Aorta (tissue), 5 donors: ENCODE data around the gene VPS35. TPM values are rescaled to one million over a fixed set of nuclear protein-coding genes. Genes with fewer than 3 reads are reported as not detected.
"Not testable (repeated sequence)": the region's sequence is repeated elsewhere in the genome, so short reads cannot be mapped to it uniquely, and the experiment has no call there.

Experiments used
- ATAC-seq: fragments of 200-7000 bp; cut with Tn5 transposase; one replicate; pipeline ENCODE4 v1.9.1; 2022; ENCODE audit warnings: moderate library complexity; ENCODE audit not compliant: low FRiP score
- DNase-seq, 2 donors: peaks; one replicate each; pipeline ENCODE4 v3.0.0-alpha.2; 2020
- H3K27ac ChIP-seq, 2 donors: one replicate each; pipeline ENCODE4 v1.5.1; 2013; ENCODE audit warnings: low read length in 2 of 2, mild to moderate bottlenecking in 2 of 2, moderate library complexity in 2 of 2, control low read depth in 1 of 2, inconsistent platforms in 1 of 2, low read depth in 1 of 2
- H3K27me3 ChIP-seq, 2 donors: one replicate each; pipeline ENCODE4 v1.6.1; 2013; ENCODE audit warnings: control low read depth in 1 of 2, low read length in 1 of 2, mild to moderate bottlenecking in 1 of 2, moderate library complexity in 1 of 2; ENCODE audit not compliant: insufficient read depth in 2 of 2, control insufficient read depth in 1 of 2
- H3K36me3 ChIP-seq, 2 donors: one replicate each; pipeline ENCODE4 v1.6.1; 2013; ENCODE audit warnings: control low read depth in 1 of 2, low read length in 1 of 2, mild to moderate bottlenecking in 1 of 2; ENCODE audit not compliant: insufficient read depth in 2 of 2, control insufficient read depth in 1 of 2
- H3K4me1 ChIP-seq, 2 donors: one replicate each; pipeline ENCODE4 v1.6.1; 2013; ENCODE audit warnings: low read length in 2 of 2, control low read depth in 1 of 2, mild to moderate bottlenecking in 1 of 2, moderate library complexity in 1 of 2; ENCODE audit not compliant: insufficient read depth in 2 of 2, control insufficient read depth in 1 of 2
- H3K4me3 ChIP-seq, 2 donors: one replicate each; pipeline ENCODE4 v1.5.1; 2013; ENCODE audit warnings: low read length in 2 of 2, control low read depth in 1 of 2, mild to moderate bottlenecking in 1 of 2
- H3K9me3 ChIP-seq: one replicate; pipeline ENCODE4 v1.6.1; 2013; ENCODE audit warnings: mild to moderate bottlenecking, low read length; ENCODE audit not compliant: control insufficient read depth
- WGBS, 2 donors: extraction: QIAGEN DNeasy Blood & Tissue Kit; methylation state at CpG; one replicate each; pipeline ENCODE4 v1.1.7; 2013; 5-methylcytosine and 5-hydroxymethylcytosine counted together
- intact Hi-C, 2 donors: fragments of 100-400 bp; cut with DNase I; formaldehyde crosslinking; loops; one replicate each; pipeline versions ENCODE4 v1.14.2 to v1.15.0; 2022
- polyA plus RNA-seq, 2 donors: library from polyadenylated mRNA; stranded (reverse); fragments of 200-250 nt; gene quantifications; one replicate each; pipeline ENCODE4 v1.2.3, GENCODE V29; 2013
- total RNA-seq, 2 donors: library from RNA; stranded (reverse); fragmentation: NEBNext Ultra II Directional; extraction: Animal tissue kit (Norgen Biotek cat#: 25700); gene quantifications; one replicate each; pipeline ENCODE4 v1.2.1, GENCODE V29; 2021
- donor health status: healthy with polysubstance abuse.
- donor health status: Bipolar disorder and iron deficiency.
- donor health status: DM: no; HTN: no; CAD: no.
- donor health status: DM: no; HTN: no; CAD: no.
- donor health status: DM: yes; HTN: yes; CAD: no.

The VPS35 gene
- total and polyA plus RNA-seq, 4 donors, result 27.5 to 79.5 (median 40.5) TPM

DNA sequence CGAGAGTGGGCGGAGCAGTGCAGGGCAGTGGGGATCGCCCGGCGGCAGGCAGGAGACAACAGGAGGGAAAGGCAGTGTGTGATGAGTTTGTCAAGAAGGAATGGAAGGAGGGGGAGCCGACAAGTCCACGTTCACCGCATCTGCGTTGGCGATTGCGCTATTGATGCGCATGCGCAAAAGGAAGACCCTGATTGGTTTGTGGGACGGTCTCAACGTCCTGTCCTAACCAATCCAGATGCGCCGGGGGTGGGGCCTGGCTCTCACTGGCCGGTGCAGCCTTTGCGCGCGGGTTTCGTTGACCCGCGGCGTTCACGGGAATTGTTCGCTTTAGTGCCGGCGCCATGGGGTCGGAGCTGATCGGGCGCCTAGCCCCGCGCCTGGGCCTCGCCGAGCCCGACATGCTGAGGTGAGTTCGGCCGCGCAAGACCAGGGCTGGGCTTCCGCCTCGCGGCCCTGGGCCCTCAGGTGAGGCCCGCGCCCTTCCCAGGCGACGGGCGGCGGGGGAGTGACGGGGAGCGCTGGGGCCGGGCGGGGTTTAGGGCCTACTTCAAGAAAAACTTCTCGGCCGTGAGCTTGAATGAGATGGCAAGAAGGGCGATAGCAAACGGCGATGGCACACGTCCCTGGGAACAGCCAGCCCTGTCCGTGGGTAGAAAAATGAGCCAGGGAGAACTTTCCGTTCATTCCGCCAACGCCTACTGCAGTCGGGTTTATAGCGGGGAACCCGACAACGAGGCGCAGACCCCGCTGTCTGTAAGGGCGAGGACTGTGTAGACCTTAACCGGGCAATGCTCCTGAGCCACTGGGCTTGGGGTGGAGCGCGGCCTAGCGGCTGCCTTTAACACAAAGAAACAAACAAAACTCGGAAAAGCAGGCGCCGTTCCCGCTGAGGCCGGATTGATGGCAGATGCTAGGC lies 645 bp upstream of the VPS35 start, which contains the start of gene ORC6:
Gene ORC6, plus strand, starts transcription at position 295 of the 916 bp plus-strand sequence. Its CDS starts 47 bp downstream, at position 342.
- Histone ChIP-seq H3K36me3 (no peaks in the 10 kb centered on the region), H3K9me3 (no peaks in the 10 kb centered on the region), H3K27me3 (no peaks in the 10 kb centered on the region), H3K4me3 (peak within 1 kb of the TSS; percentile 64 to 85), H3K27ac (peak within 1 kb of the TSS in 1 of 2 donors; percentile 96), H3K4me1 (peaks cover 0 to 2% of the 10 kb centered on the region in 2 donors)
- peak; percentile 99 for DNase-seq
- intact Hi-C loops, result loop anchor here (5.0 to 10.0 kb wide), 4 partner anchors 135 to 283 kb away; partner anchors contain the start of genes GPT2 (in 2 of the 2) and DNAJA2 (in 1 of the 2)
- ATAC-seq, result peak; percentile 97
- WGBS, 2 donors, result 0% methylated on average over 79 of the region's 79 CpGs

DNA sequence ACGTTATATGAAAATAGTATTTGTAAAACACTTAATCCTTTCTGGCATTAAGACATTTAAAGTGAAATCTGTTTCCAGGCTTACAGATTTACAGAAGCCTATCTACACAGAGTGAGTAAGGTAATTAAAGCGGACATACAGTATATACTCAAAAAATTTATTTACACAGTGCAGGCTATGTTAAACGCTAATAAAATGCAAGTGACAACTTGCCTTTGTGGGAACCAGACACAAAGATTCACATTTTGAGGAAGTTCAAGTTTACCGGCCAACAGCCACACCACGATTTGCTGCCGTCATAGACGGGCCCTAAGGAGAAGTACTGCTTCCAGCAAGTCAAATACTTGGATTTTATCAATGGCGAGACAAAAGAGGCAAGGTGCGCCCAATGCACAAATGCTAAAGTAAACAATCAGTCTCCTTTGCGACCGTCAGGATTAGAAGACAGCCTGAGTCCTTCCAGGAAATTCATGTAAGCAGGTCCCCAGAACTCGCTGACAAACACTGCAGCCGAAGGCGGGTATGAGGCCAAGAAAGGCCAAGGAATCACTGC lies 801 bp downstream of the VPS35 start:
- peak in 1 of 2 donors; percentile 71 for DNase-seq
- intact Hi-C loops, result loop anchor here (5.0 to 10.0 kb wide), 3 partner anchors 194 to 284 kb away; partner anchors contain the start of genes GPT2 (in 2 of the 2) and DNAJA2 (in 1 of the 2)
- Histone ChIP-seq H3K36me3 (no peaks in the 10 kb centered on the region), H3K9me3 (no peaks in the 10 kb centered on the region), H3K4me3 (peak overlapping the region; percentile 64 to 85), H3K27ac (no peak overlapping the region), H3K27me3 (no peaks in the 10 kb centered on the region), H3K4me1 (peaks cover 0 to 2% of the 10 kb centered on the region in 2 donors)
- no peak for ATAC-seq
- 4% methylated on average over 14 of the region's 14 CpGs for WGBS, 2 donors

DNA sequence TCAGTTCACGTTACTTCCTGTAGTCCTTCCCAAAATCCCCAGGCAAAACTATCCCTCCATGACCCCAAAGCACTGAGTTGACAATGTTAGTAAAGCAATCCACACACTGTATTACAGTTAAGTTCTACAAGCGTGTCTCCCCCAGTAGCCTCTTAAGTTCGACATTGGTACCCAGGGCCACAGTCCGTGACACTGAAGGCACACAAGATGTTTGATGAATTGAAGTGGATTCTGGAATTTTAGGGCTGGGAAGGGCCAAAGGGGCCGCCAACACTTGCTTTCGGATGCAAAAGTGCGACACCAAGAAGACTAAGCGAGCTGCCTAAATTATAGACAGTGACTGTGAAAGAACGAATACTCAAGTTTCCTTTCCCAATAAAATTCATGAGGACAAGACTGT lies 1.5 kb downstream of the VPS35 start:
- DNase-seq (no peak), ATAC-seq (no peak)
- WGBS, 2 donors, result 76 to 81% methylated on average over 9 of the region's 9 CpGs
- peaks cover 0 to 2% of the 10 kb centered on the region in 2 donors for H3K4me1 ChIP-seq
- no peaks in the 10 kb centered on the region for H3K9me3 ChIP-seq
- peak overlapping the region in 1 of 2 donors; percentile 64 for H3K4me3 ChIP-seq
- intact Hi-C loops, result loop anchor here (5.0 to 10.0 kb wide), 3 partner anchors 195 to 285 kb away; partner anchors contain the start of genes GPT2 (in 2 of the 2) and DNAJA2 (in 1 of the 2)
- H3K27me3 ChIP-seq, result no peaks in the 10 kb centered on the region
- H3K27ac ChIP-seq, result no peak overlapping the region
- no peaks in the 10 kb centered on the region for H3K36me3 ChIP-seq

DNA sequence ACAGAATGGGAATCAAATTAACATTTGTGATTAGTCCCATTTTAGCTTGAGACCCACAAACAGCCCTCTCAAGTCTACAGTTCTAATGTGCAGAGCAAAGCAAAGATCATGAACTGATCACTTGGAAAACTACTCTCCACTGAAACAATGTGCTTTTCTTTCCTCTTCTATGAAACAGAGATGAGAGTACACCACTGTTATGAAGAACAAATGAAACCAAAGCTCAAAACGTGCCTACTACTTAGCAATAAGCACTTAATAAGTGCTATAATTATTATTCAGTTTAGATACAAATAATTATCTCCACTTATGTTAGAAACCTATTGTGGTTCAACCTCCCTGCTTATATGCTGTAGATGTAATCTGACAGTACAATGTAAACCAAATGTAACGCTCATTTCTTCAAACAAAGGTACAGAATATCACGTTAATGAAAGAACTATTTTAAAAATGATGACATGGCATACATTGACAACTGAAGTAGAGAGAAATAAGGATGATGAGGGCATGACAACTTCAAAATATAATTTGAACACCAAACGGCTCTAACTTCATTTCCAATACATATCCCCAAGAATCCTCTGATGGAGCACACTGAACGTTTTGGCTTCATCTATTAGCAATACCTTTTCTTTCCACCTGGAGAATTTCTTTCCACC lies 2.0 kb downstream of the VPS35 start:
- H3K4me3 ChIP-seq, result no peak overlapping the region
- no peak for DNase-seq
- 54 to 59% methylated on average over 5 of the region's 5 CpGs for WGBS, 2 donors
- no peaks in the 10 kb centered on the region for H3K36me3 ChIP-seq
- intact Hi-C loops, result loop anchor here (5.0 to 10.0 kb wide), 3 partner anchors 195 to 285 kb away; partner anchors contain the start of genes GPT2 (in 2 of the 2) and DNAJA2 (in 1 of the 2)
- no peak overlapping the region for H3K27ac ChIP-seq
- H3K4me1 ChIP-seq, result peaks cover 0 to 2% of the 10 kb centered on the region in 2 donors
- ATAC-seq, result no peak
- H3K27me3 ChIP-seq, result no peaks in the 10 kb centered on the region
- H3K9me3 ChIP-seq, result no peaks in the 10 kb centered on the region

DNA sequence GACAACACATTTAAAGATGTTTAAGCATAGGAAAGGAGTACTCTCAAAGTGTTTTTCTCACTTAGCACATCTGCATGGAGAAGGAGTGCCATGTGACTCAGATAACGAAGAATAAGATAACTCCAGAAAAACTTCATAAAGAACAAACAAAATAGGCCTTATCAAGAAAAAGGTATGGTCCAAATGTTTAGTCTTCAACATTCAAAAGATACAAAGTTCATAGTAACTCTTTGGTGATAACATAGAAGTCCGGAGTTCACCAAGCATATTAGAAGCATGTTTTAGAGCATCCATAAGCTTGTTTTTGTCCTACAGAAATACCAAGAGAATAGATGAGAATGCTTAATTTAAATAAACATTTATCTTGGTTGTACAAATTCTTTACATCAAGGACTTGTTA lies 7.1 kb downstream of the VPS35 start:
- intact Hi-C loops, result loop anchor here in 1 of 2 donors (10.0 kb wide), 1 partner anchor 203 kb away; the partner anchor contains the start of gene GPT2
- H3K9me3 ChIP-seq, H3K4me1 ChIP-seq, DNase-seq, ATAC-seq, H3K27ac ChIP-seq, H3K36me3 ChIP-seq, H3K27me3 ChIP-seq, H3K4me3 ChIP-seq: not testable (repeated sequence)
- 73 to 74% methylated on average over 2 of the region's 2 CpGs for WGBS, 2 donors

DNA sequence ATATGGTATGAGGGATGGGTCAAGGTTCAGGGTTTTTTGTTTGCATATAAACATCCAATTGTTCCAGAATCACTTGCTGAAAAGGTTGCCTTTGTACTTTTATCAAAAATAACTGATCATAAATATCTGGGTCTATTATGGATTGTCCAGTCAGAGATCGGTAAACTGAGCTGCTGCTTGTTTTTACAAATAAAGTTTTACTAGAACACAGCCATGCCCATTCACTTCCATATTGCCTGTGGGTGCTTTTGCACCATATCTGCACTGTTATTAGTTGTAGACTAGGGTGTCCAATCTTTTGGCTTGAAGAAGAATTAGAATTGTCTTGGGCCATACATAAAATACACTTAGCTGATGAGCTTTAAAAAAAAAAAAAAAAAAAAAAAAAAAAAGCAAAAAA lies 11.0 kb downstream of the VPS35 start:
- not testable (repeated sequence) for ATAC-seq, H3K27ac ChIP-seq, H3K27me3 ChIP-seq, H3K4me3 ChIP-seq, H3K4me1 ChIP-seq, DNase-seq, H3K9me3 ChIP-seq, H3K36me3 ChIP-seq
- intact Hi-C loops, result loop anchor here in 1 of 2 donors (10.0 kb wide), 1 partner anchor 117 kb away; no protein-coding TSS in a partner anchor
- 95 to 100% methylated on average over 1 of the region's 1 CpG for WGBS, 2 donors

DNA sequence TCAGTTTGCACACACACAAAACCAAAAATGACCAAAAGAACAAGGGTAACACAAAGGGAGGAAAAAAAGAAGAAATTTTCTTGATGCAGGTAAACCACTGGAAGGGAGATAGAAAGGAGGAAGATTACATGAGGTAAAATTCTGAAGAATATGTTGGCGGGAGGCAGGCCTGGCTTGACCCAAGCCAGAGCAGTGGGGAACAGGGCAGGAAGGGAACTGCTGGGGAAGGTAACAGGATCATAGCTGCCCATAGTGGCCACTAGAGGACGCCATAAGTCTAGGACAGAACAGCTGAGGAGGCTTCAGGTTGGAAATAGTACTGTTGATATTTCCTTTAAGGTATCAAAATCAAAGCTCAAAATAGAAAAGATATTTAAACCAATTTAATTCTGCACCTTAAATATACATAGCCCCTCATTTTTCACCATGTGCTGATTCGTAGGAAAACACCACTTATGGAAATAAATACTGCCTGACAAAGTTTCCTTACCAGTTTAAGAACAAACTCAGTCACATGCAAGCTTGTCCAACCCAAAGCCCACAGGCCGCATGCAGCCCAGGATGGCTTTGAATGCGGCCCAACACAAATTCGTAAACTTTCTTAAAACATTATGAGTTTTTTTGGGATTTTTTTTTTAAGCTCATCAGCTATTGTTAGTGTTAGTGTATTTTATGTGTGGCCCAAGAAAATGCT lies 15.5 kb downstream of the VPS35 start:
- Histone ChIP-seq H3K27me3 (no peaks in the 10 kb centered on the region), H3K4me1 (no peaks in the 10 kb centered on the region), H3K27ac (no peak overlapping the region), H3K4me3 (no peak overlapping the region), H3K9me3 (no peaks in the 10 kb centered on the region), H3K36me3 (peaks cover 0 to 5% of the 10 kb centered on the region in 2 donors)
- intact Hi-C loops, result loop anchor here in 1 of 2 donors (2.0 to 10.0 kb wide), 2 partner anchors 121 to 235 kb away; no protein-coding TSS in a partner anchor
- WGBS, 2 donors, result 59 to 62% methylated on average over 6 of the region's 6 CpGs
- ATAC-seq (no peak), DNase-seq (peak in 1 of 2 donors; percentile 58)

DNA sequence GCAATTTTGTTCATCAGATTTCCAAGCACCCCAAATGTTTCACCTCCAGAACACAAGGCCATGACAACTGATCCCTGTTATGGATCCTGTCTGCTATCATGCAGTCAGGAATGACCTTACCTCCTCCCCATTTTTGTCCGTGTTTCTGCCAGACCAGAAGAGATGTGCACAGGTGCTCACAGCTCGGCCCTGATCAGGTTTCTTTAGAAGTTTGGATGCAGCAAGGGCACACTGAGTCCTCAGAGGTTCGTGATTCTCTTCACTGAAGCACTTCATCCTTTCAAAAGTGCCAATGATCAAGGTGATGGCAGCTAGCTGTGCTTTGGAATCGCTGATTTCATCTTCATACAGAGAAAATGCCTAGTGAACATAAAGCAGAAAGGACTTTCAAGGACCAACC lies 26.9 kb downstream of the VPS35 start:
- DNase-seq, result no peak
- Histone ChIP-seq H3K4me3 (no peak overlapping the region), H3K27me3 (no peaks in the 10 kb centered on the region), H3K9me3 (no peaks in the 10 kb centered on the region), H3K4me1 (no peaks in the 10 kb centered on the region), H3K27ac (no peak overlapping the region), H3K36me3 (peaks cover 0 to 13% of the 10 kb centered on the region in 2 donors)
- 66 to 69% methylated on average over 4 of the region's 4 CpGs for WGBS, 2 donors
- intact Hi-C loops, result no loop called here
- ATAC-seq, result no peak
